Measurements from ENCODE around the gene FBXO21.
"Not testable (repeated sequence)": the region's sequence is repeated elsewhere in the genome, so short reads cannot be mapped to it uniquely, and the experiment has no call there.

The FBXO21 gene

GRCh38 chr12:117098361-117099217 is 91.7 kb downstream of the FBXO21 start:
- Mint-ChIP-seq H3K27ac (no peak overlapping the region), H3K4me1 (peaks cover 23% of the 10 kb centered on the region), H3K36me3 (no peaks in the 10 kb centered on the region), H3K4me3 (peak overlapping the region; percentile 73), H3K9me3 (no peaks in the 10 kb centered on the region)
- DNase-seq (ENCODE audit: low spot score in 2 of 2) (peak; percentile 17 to 68), ATAC-seq (peak; percentile 51)

DNA sequence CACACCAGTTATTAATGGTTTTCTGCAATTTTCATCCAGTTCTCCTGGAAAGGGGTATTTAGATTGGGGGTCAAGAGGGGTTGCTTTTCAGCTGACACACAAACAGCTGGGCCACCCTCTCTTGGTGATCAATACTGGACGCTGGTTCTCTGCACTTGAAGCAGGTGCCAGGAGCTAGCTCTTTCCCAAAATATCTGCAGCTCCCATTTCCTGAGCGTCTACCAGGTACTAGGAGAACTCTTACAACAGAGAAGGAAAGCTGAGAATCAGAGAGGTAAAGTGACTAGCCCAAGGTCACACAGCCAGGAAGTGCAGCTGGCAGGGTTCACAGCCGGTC is 92.3 kb downstream of the FBXO21 start:
- Mint-ChIP-seq H3K36me3 (no peaks in the 10 kb centered on the region), H3K4me1 (peaks cover 23% of the 10 kb centered on the region), H3K4me3 (peak overlapping the region; percentile 73), H3K27ac (no peak overlapping the region), H3K9me3 (no peaks in the 10 kb centered on the region)
- no peak for DNase-seq (ENCODE audit: low spot score in 2 of 2)
- ATAC-seq = no peak

DNA sequence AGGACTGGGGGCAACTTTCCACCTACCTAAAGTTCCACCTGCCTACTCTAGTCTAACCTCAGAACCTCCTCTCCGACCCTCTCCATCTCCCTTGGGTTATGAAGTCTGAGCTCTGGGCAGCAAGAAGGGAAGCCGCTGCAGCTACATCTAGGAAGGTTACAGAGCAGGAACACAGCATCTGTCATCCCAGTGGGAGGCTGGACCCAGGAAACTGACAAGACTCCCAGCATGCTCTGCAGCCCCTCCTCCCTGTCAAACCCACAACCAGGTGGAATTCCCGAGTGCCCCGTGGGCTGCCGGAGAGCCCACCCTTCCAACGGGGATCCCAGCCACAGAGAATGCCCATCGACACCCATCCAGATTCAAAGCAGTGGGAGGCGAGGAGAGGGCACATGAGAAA is 93.1 kb downstream of the FBXO21 start:
- Mint-ChIP-seq H3K4me1 (peaks cover 23% of the 10 kb centered on the region), H3K36me3 (no peaks in the 10 kb centered on the region)

DNA sequence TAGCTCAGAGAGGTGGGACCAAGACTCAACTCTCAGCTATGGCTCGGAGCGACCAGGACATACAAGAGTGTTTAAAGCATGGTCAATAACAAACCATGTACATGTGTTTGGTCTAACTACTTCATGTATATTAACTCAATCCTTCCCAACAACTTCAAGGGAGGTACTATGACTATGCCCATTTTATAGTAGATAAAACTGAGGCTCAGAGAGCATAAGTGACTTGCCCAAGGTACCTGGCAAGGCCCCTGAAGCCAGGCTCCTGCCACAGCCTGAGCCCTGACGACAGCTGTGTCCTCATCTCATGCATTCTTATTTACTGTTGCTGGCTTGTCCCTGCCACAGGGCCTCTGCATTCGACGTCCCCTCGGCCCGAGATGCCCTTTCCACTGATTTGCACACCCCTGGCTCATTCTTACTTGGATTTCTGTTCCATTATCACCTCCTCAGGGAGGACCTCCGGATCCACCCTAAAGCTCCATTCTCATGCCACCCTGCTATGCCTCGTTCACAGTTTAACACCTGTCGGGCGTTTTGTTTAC is 93.7 kb downstream of the FBXO21 start:
- DNase-seq (ENCODE audit: low spot score in 2 of 2) (no peak), ATAC-seq (no peak)
- no peak overlapping the region for H3K27ac Mint-ChIP-seq
- H3K9me3 Mint-ChIP-seq = no peaks in the 10 kb centered on the region
- peaks cover 23% of the 10 kb centered on the region for H3K4me1 Mint-ChIP-seq
- no peak overlapping the region for H3K4me3 Mint-ChIP-seq
- H3K36me3 Mint-ChIP-seq = no peaks in the 10 kb centered on the region

More for the DNA sequence above, 93.1 kb downstream of the FBXO21 start:
- H3K9me3 Mint-ChIP-seq = no peaks in the 10 kb centered on the region
- no peak for ATAC-seq
- peak overlapping the region; percentile 73 for H3K4me3 Mint-ChIP-seq
- no peak for DNase-seq (ENCODE audit: low spot score in 2 of 2)
- H3K27ac Mint-ChIP-seq = no peak overlapping the region

- not testable (repeated sequence) for H3K4me3 Mint-ChIP-seq; H3K27ac Mint-ChIP-seq; H3K36me3 Mint-ChIP-seq; ATAC-seq; H3K9me3 Mint-ChIP-seq; DNase-seq (ENCODE audit: low spot score in 2 of 2)
- peaks cover 23% of the 10 kb centered on the region for H3K4me1 Mint-ChIP-seq
These were observed 95.1 kb downstream of the FBXO21 start for GRCh38 chr12:117095191-117095590.

DNA sequence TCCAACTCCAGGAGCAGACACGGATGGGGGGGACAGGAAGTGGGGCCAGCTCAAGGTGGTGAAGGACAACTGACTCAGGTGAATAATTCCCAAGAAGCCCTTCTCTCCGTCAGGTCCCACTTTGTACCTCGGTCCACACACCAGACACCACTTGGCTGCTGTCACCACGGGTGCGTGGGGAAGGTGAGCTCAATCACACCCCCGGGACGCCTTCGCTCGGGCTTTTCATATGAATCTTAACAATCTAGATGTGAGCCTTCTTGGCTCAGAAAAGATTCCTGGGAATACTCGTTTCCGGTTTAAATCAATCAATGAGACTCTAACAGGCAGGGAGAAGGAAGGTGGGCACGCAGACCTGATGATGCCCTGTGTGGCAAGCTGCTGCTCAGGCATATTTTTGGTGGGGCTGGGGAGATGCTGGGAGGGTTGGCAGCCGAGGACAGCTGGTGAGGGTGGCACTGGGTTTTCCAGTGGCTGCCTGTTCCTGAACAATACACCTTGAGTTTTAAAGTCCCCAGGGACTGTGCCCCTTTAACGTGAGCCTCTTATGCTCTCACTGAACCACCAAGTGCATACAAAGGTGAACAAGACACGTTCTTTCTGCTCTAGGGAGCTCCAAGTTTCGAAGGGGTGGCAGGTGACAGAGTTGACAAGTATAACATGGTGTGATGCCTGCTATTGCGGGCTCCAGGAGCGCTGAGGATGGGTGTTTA is 96.2 kb downstream of the FBXO21 start:
- H3K4me1 Mint-ChIP-seq = peaks cover 23% of the 10 kb centered on the region
- no peak overlapping the region for H3K4me3 Mint-ChIP-seq
- ATAC-seq = no peak
- H3K27ac Mint-ChIP-seq = peak overlapping the region; percentile 23
- H3K9me3 Mint-ChIP-seq = peaks cover 10% of the 10 kb centered on the region
- H3K36me3 Mint-ChIP-seq = no peaks in the 10 kb centered on the region
- no peak for DNase-seq (ENCODE audit: low spot score in 2 of 2)

- H3K4me3 Mint-ChIP-seq = no peak overlapping the region
- H3K27ac Mint-ChIP-seq = no peak overlapping the region
These were observed 96.8 kb downstream of the FBXO21 start for GRCh38 chr12:117093431-117093830.

GRCh38 chr12:117092886-117093285 is 97.4 kb downstream of the FBXO21 start:
- peaks cover 21% of the 10 kb centered on the region for H3K4me1 Mint-ChIP-seq
- no peak overlapping the region for H3K4me3 Mint-ChIP-seq
- H3K36me3 Mint-ChIP-seq = no peaks in the 10 kb centered on the region
- no peak overlapping the region for H3K27ac Mint-ChIP-seq
- peaks cover 10% of the 10 kb centered on the region for H3K9me3 Mint-ChIP-seq
- no peak for DNase-seq (ENCODE audit: low spot score in 2 of 2)
- no peak for ATAC-seq

More at GRCh38 chr12:117093431-117093830, 96.8 kb downstream of the FBXO21 start:
- Mint-ChIP-seq H3K36me3 (no peaks in the 10 kb centered on the region), H3K9me3 (peaks cover 10% of the 10 kb centered on the region), H3K4me1 (peaks cover 23% of the 10 kb centered on the region)
- no peak for ATAC-seq
- DNase-seq (ENCODE audit: low spot score in 2 of 2) = no peak

DNA sequence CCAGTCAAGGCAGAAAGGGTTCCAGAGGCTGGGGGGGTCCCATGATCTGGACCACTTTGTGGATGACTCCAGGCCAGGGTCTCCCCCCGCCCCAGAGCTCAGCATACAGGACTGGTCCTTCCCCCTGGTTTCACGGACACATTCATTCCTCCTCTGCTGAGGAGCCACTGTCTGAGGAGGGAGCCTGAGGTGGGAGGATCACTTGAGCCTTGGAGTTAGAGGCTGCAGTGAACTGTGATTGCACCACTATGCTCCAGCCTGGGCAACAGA is 97.8 kb downstream of the FBXO21 start:
- Mint-ChIP-seq H3K4me3 (no peak overlapping the region), H3K27ac (no peak overlapping the region), H3K9me3 (peaks cover 10% of the 10 kb centered on the region), H3K36me3 (no peaks in the 10 kb centered on the region), H3K4me1 (peaks cover 16% of the 10 kb centered on the region)
- DNase-seq (ENCODE audit: low spot score in 2 of 2) (no peak), ATAC-seq (no peak)

Measured in stimulated activated effector memory CD8-positive, alpha-beta T cell treated with anti-CD3 and anti-CD28 coated beads, Interleukin-12 subunit alpha, Interleukin-12 subunit beta, amount 100 ng/mL, for 72 hours (primary cell).